GM18858 (cell line): ENCODE measurements around the gene NTNG1.

ENCODE experiments used
- ATAC-seq: cut with Tn5 transposase; IDR thresholded peaks from one replicate; pipeline ENCODE4 v1.9.1; 2021; ENCODE audit not compliant: unreplicated experiment

Gene NTNG1

DNA sequence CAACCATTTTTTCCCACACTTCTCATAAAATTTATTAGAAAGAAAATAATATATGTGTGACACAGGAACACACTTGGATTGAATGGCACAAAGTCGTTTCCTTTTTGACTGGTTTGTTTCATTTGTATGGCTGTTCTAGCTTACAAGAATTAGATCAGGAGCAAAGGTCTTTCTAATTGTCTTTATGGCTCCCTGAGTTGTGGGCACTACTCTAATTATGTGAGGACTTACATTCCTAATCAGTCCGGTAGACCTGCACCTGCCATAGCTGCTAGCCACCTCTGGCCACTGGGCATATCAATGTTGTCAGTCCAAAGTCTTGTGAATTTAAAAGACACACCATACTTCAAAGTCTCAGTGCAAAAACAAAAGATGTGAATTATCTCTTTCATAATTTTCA lies 346.7 kb downstream of the NTNG1 start:
- ATAC-seq = no peak

DNA sequence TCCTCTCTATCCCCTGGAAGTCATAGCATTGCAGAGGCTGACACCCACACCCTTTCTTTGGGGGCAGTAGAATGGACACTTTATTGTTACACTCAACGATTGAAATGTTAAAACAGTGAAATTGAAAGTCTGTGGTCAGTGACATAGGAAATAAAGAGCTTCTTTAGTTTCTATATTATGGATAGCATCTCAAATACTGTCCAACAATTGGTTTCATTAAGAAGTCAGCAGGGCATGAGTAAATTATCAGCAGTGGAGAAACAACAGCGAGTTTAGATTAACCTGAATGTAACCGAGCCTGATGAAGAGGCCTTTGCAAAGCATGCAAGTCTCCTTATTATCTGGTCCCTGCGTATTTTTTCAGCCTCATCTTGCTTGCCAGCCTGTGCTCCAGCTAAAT lies 350.7 kb downstream of the NTNG1 start:
- no peak for ATAC-seq

DNA sequence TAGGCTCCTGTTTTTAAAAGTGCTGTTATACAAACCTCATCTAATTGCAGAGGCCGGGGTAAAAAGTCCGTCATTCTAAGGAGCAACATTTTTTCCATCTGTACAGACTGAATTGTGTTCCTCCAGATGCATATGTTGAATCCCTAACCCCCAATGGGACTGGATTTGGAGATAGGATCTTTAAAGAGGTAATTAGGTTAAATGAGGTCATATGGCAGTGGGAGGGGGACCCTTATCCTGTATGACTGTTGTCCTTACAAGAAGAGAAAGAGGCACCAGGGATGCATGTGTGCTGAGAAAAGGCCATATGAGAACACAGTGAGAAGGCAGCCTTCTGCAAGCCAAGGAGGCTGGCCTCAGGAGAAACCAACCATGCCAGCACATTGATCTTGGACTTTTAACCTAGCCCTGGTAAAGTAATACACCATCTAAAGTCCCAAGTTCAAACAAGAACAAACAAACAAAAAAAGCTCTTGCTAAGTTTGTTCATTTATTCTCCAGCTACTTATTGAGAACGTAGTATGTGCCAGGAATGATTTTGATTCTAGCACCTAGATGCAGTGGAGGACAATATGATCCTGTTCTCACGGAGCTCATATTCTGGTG lies 352.4 kb downstream of the NTNG1 start:
- ATAC-seq = no peak

DNA sequence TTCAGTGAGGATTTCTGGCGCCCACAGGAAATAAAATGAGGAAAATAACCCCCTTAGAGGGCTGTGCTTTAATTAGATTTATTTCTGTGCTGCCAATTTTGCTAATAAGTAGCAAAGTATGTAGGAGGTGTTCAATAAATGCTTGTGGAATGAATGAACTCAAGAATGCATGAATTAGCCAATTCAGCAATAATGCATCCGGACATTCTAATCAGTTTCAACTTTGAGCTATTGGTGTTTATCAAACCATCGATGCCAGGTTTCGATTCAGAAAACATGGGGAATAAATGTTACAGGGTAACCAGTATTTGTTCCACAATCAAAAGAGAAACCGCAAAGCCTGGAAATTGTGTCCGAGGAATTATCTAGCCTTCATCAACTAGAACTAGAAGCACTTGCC lies 353.2 kb downstream of the NTNG1 start:
- no peak for ATAC-seq

- ATAC-seq = no peak
Measured at GRCh38 chr1:107496002-107496401, 355.2 kb downstream of the NTNG1 start.

DNA sequence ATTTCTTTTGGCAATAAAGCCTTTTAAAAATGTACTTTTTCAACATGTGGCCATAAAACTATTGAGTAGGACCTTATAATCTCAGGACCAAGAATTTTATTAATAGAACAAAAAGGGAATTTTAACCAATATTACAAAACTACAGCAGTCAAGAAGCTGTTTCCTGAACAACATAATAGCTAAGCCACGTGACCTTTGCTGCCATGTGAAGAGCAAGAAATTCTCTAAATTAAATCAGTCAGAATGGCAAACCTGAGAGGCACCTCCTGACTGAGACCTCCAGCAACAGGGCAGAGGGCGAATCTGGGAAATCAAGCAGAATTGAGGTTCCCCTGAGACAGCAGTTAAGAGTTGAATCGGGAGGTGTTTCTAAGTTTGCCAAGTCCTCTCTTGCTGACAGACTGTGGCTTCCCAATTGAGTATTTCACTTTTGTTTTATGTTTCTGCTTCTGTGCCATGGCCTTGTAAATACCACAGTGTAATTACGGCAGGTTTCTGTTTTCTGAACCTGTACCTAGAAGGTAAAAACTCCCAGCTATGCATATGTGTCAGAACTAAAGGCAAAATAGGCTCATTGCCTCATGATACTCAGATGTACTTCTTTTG lies 358.4 kb downstream of the NTNG1 start:
- ATAC-seq = peak; percentile 98

- no peak for ATAC-seq
Measured at GRCh38 chr1:107501081-107501605, 360.3 kb downstream of the NTNG1 start.

GRCh38 chr1:107510347-107510746 lies 369.5 kb downstream of the NTNG1 start:
- no peak for ATAC-seq

DNA sequence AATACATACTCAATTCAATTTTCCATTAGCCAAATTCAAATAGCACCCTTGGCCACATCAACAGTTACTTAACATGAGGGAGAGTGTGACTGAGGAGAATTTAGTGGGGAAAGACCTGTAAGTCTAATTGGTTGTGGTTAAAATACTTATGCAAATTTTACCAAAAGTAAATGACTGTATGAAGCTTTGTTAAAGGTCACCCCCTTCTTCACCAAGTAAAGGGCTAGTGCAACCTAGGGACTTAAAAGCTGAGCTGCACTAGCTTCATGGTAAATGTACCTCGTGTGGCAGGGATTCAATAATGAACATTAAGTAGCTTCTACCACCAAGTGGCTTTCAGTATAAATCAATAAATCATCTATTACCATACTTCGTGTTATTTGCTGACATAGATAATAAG lies 372.0 kb downstream of the NTNG1 start:
- ATAC-seq = no peak

GRCh38 chr1:107514841-107515240 lies 374.0 kb downstream of the NTNG1 start:
- no peak for ATAC-seq

DNA sequence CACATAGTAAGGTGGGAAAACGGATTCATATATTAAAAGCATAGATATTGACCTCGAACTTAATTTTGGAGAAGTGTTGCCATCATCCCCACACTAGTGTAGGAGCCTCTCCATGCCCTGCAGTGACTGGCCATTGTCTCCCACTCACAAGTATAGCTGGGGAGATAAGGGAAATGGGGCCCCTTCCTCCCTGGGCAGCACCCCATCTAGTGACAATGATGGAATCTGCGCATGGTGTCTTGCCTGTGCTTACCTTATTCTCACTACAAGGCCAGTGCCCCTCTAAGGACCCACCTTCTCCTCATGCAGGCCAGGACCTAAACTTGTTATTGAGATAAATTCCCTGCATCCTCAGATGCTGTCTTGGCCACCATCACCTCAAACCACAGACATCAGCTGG lies 374.9 kb downstream of the NTNG1 start:
- no peak for ATAC-seq

GRCh38 chr1:107523061-107523460 lies 382.2 kb downstream of the NTNG1 start:
- no peak for ATAC-seq

GRCh38 chr1:107523736-107524135 lies 382.9 kb downstream of the NTNG1 start:
- no peak for ATAC-seq

- no peak for ATAC-seq
Measured at GRCh38 chr1:107524301-107524700, 383.5 kb downstream of the NTNG1 start.

DNA sequence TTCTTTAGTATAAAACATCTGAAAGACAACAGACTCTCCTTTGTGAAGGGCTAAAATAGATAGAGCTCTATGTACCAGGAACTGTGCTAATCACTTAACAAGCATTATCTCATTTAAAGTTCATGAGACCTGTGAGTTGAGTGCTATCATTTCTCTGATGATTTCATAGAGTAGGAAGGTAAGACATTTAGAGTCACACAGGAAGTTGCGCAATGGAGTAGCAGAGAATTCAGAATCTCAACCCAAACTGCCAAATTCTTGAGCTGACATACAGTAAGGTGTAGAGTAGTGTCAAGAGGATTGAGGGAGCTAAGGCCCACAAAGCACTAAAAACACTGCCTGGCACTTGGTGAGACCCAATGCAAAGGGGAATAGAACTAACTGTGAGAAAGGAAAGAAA lies 384.3 kb downstream of the NTNG1 start:
- ATAC-seq = no peak

DNA sequence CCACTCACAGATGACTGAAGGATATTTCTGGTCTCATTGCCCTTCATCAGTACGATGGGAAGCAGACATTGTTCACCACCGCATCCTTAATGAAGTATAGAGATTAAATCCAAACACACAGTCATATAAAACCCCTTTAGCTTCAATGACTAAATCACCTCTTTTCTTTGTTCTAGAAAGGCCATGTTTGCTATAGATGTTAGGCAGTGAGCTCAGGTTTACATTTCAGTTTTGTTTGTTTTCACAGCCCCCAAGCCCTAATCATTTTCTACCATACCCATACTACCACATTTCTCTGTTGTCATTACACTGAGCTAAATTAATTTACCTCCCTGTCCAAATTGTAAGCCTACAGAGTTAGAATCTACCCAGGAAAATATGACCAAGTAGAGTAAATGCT lies 385.1 kb downstream of the NTNG1 start:
- ATAC-seq = no peak

DNA sequence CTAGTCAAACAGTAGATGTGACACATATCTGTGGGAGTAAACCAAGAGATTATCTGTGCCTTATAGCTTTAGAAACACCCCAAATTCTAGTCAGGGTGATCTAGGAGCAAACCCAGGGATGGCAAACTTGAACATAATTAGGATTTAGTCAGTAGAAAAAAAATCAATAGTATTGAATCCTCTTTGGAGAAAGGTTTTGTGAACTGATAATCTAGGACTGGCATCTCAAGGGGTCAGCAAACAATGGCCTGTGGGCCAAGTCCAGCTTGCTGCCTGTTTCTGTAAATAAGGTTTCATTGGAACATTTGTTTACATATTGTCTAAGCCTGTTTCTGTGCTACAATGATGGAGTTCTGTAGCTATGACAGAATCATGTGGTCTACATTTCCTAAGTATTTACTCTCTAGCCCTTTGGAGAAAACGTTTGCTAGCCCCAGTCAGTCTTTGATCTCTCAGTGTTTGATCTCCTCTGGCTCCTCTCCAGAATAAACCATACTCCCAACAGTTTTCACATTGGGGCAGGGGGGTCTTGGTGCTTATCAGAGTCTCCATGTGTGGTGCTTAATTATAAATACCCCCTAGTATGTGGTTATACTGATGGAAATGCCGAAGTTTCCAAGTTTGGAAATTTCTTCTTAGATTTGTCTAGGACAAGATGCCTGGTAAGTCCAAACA lies 385.8 kb downstream of the NTNG1 start:
- no peak for ATAC-seq

DNA sequence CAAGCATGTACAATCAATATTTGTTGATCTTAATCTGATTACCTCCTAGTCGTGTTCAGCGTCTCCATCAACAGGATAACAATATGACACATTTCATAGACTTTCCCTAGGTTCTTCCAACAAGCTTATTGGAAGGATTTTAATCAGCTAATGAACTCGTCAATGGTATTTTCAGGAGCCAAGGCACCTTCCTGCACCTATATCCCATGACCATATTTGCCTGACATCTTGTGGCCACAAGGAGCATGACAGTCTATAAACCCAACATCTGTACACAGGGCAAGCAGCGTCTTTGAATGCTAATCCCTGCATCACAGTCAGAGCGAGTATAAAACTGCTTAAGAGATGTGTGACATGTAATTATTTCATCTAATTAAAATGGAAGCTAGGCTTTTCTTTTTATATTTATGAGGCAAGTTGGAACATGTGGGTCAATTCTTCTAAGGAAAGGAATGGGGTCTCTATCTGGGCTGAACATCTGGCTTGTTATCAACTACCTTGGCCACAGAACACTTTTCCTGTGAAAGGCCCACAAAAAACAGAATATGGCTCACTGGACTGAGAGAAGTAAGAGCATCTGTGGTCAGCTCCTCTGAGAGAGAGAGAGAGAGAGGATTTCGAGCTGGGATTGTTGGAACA lies 388.8 kb downstream of the NTNG1 start:
- peak; percentile 98 for ATAC-seq

GRCh38 chr1:107530543-107530942 lies 389.7 kb downstream of the NTNG1 start:
- no peak for ATAC-seq

DNA sequence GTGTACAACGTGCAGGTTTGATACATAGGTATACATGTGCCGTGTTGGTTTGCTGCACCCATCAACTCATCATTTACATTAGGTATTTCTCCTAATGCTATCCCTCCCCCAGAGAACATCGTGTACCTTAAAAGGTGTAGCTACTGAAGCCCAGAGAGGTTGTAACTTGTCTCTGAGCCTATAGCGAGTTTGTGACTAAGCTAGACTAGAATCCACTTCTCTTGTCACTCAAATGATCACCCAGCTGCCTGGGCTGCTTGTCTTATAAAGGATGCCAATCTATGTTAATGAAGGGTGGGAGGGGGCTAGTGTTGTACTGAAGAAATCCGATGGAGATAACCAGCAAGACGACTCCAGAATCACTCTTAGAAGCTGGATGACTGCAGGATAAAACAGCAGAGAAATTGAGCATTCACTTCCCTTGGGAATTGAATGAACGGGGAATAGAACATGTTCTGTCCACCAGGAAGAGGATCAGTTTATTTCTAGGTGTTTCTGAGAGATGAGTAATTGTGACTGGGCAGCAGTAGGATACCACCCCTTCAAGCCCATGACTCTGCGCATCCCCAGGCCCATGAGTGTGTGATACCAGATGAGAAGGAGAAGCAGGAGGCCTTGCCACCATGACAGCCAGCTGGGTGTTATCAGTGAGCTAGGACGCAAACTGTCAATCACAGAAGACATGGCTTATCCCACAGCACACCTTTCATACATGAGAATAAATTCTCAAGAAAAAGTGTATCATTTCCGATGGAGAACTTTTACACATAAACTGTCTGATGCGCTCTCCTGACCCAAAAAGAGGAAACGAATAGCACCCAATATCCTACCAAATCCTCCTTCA lies 390.4 kb downstream of the NTNG1 start:
- ATAC-seq = no peak

DNA sequence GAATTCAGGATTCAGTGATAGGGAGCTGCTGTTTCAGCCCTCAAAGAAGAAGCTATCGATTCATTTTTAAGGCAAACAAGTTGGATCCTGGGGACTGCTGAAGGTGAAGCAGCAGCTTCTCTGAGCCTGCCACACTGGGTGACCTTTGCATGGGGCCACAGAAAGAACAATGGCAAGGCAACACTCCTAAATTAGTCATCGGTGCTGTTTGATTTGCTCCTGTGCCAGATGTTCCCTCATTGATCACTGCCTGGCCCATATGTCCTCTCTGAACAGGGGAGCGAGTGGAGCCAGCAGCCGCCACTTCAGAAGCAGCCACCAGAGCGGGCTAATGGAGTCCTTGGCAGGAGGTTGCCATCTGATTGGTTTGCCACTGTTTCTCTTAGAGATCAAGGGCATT lies 391.5 kb downstream of the NTNG1 start:
- ATAC-seq = no peak
